Pulmonary artery endothelial cell (primary cell): Measurements from ENCODE around the gene MCF2L. TPM values are rescaled to one million over a fixed set of nuclear protein-coding genes. Genes with fewer than 3 reads are reported as not detected.
"Not testable (repeated sequence)": the region's sequence is repeated elsewhere in the genome, so short reads cannot be mapped to it uniquely, and the experiment has no call there.

ENCODE experiments used
- DNase-seq: peaks from one replicate; pipeline ENCODE4 v3.0.0-alpha.2; 2011; ENCODE audit warnings: low read depth, low spot score
- total RNA-seq: library from RNA; depleted of rRNA; stranded (reverse); fragments of >200 nt; gene quantifications from 2 replicates; pipeline ENCODE4 v1.2.3, GENCODE V29; 2014

MCF2L gene
- total RNA-seq, 1 donor from 2014 or later: under 0.01 TPM

DNA sequence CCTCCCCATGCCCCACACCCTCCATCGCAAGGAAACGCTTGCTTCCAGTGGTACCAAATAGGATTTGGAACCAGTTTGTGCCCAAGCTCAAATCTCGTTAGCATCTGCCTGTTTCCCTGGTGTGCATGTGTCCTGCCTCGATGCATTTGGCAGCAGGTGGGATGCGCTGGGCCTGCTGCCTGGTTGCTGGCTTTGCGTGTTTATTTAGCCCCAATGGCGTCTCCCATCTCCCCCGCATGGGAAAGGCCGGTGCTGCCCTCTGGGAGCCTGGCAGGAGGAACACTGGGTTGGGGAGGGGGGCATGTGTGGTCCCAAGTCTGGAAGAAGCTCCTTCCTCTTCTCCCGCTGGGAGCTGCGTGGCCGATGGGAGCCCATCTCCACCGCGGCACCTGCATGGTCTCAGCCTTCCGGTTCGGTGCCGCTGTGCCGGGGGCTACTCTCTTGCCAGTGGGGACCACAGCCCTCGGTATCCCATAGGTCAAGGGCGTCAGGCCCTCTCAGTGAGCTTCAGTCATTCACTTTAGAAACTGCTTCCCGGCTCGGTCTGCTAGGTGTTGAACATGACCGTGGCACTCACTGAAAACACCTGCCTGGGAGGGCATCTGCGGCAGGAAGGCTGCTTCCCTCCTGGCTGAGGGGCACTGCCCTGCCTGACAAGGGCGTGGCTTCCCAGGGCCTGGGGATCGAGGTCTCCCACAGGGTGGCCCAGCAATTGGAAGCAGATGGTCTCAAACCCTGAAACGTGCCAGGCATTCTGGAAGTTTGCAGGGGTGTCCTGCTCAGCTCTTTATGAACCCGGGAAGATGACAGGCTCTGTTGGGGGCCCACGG is 124.8 kb downstream of the MCF2L start:
- no peak for DNase-seq

DNA sequence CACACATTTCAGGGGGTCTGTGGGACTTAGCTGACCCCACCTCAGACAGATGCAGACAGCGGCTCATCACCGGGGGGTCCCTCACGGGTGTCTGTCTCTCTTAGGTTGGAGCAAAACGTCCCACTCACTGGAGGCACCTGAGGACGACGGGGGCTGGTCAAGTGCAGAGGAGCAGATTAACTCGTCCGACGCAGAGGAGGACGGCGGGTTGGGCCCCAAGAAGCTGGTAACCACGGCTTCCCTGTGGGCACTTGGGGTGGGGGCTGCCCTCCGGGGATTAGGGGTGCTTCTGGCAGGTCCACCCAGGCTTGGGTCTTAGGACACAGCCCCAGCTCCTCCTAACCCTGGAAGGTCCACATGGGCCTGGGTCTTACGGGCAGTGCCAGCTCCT is 125.4 kb downstream of the MCF2L start:
- DNase-seq: no peak

DNA sequence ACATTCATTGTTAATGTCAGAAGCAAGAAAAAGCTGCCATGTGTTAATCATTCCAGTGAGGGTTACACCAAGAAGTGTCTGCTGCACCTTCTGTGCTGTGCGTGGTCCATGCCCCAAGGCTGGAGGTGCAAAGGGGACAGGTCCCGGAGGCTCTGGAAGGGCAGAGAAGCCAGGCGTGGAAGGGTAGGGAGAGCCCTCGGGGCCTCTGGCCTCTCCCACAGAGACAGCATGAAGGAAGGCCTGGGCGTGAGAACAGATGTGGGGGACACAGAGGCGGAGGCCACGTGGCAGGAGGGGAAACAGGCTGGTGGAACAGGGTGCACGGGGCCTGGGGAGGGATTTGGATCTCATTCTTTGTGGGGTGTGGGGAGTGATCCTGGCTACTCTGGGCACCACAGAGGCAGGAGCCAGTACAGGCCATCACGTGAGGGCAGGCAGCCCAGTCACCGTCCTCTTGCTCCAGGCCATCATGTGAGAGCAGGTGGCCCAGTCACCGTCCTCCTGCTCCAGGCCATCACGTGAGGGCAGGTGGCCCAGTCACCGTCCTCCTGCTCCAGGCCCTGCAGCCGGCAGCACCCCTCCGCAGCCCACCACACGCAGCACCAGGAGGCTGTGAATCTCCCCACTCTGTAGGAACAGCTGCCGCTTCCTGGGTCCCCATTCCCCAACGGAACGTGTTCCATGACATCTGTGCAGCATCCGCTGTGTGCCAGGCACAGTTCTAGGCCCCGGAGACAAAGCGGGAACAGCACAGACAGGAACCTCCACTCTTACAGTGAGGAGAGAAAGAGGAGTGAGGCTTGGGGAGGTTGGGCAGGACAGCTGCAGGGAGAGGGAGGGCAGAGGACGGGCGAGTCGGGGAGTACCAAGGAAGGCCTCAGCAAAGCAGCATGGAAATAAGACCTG is 126.4 kb downstream of the MCF2L start:
- DNase-seq: no peak

DNA sequence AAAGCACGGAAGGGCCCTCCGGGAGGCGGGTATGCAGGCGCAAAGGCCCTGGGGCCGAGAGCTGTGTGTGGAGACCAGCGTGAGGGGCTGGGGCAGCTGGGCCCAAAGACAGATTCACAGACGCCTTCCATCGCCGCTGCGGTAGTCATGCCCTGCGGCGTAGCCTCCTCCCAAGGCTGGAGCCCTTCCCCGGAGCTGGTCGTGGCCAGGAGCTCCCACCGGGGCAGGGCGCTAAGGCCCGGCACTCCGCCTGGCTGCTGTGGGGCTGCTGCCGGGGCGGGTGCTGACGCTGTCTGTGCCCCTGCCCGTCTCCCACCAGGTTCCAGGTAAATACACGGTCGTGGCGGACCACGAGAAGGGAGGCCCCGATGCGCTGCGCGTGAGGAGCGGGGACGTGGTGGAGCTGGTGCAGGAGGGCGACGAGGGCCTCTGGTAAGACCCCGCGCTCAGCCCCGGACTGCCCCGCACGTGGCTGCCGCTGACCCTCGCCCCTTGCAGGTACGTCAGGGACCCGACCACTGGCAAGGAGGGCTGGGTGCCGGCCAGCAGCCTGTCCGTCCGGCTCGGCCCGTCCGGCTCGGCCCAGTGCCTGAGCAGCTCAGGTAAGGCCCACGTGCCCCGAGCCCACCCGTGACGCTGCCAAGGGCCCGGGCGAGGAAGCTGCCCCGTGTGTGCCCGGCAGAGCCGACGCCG is 127.2 kb downstream of the MCF2L start:
- DNase-seq: no peak

DNA sequence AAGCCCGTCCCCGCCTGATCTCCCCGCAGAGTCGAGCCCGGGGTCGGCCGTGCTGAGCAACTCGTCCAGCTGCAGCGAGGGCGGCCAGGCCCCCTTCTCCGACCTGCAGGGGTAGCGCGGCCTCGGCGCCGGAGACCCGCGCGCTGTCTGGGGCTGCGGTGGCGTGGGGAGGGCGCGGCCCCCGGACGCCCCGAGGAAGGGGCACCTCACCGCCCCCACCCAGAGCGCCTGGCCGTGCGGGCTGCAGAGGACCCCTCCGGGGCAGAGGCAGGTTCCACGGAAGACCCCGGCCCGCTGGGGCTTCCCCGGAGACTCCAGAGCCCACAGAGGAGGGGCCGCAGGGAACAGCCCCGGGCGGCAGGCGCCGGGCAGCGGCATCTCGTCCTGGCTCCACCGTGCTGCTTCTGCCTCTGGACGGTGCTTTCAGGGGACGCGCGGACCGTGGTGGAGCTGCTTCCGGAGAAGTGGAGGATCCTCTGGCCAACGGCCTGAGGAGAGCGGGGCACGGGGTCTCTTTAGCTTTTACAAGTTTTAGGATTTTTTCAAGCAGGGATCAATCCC is 127.8 kb downstream of the MCF2L start:
- no peak for DNase-seq

DNA sequence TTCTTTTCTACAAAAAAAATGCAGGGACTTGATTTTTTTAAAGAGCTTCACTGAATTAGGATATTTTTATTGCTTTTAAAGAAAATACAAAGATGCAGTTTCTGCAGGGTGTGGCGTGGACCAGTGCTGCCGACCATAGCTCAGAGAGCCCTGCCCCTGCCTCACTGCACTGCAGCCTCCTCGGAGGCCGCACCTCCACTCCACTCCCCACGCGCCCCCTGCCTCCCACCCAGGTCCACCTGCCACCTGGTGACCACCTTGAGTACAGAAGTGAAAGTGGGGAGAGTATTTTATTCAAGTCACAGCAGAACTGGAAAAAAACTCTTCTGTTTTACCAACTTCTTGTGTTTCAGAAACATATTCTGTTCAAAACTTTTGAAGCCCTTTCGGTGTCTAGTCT is 128.6 kb downstream of the MCF2L start:
- DNase-seq: no peak

DNA sequence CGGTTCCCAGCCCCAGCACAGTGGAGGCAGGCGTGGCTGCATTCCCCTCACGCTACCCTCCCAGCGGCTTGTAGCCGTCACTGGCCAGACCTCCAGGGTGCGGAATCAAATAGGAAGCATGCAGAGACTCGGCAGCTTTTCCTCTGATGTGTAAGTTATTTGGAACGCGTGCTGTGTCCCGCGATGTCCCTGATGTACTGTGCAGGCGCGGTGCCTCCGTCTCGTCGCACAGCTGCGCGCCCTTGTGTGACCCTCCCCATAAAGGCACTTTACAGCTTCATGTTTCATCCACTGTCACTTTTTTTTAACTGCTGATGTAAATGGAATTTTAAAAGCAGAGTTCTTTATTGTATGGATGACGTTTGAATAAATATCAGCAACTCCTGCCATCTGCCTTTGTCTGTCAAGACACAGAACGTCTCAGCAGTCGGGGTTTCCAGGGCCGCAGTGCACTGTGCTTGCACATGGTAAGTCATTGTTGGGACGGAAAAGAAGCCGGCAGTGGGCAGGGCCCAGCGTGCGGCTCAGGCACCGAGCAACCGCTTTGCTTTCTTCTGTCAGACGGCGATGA is 129.2 kb downstream of the MCF2L start:
- DNase-seq: no peak

DNA sequence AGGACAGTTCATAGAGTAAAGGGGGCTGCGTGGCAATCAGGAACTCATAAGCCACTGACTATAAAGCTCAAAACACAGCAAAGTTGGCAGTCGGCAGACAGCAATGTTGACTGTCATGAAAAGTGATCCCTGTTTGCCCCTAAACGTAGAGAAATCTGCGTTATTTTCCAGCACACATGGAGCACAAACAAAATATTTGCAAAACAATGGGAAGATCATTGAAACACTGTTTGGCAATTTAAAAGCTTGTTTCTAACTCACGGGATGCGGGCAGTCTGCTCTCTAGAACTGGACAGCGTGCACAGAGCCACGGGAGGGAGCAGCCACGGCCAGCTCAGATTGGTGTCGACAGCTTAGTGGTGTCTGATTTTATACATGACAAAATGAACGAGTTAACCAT is 130.1 kb downstream of the MCF2L start:
- DNase-seq: no peak

DNA sequence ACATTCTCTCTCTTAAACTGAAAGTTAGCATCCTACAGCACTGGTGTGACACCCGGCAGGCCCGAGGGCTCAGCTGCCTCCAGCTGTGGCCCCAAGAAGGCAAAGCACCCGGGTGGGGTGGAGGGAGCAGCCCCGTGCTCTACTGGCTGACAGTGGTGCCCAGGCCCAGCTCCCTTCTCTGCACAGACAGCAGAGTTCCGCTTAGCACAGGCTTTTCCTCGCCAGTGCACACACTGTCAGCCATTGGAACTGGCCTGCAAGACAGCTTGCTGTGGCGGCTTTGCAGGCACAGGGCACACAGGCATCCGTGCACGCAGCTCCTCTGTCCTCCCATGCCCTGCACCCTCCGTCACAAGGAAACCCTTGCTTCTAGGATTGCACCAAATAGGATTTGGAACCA is 133.3 kb downstream of the MCF2L start:
- DNase-seq: not testable (repeated sequence)

DNA sequence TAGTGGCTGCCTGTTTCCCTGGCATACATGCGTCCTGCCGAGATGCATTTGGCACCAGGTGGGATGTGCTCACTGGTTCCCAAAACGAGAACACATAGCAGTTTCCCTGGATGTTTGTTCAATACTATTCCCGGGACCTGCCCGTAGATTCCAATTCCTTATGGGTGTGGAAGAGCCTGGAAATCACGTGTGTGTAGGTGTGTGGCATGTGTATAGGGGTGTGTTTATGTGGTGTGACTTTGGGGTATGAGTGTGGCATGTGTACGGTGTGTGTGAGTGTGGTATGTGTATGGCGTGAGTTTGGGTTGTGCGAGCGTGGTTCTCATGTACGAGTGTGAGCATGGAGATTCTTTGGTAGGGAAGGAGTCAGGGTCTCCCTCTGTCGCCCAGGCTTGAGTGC is 133.7 kb downstream of the MCF2L start:
- DNase-seq: no peak

DNA sequence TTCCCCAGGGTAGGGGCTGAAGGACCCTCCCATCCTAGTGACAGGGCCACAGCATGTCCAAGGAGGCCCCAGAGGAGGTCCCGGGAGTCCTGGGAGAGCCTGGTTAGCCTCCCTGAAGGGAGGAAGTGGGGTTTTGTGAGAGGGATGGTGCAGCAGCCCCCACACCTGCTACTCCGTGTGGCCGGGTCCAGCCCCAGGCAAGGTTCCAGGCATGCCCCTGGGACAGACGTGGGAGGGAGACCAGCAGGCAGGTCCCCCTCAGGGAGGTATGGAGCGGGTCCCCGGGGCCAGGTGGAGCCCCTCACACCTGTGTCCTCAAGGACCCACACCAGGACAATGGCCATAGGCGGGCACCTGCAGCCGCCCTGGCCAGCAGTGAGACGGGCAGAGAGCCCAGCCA is 134.6 kb downstream of the MCF2L start:
- DNase-seq: no peak

DNA sequence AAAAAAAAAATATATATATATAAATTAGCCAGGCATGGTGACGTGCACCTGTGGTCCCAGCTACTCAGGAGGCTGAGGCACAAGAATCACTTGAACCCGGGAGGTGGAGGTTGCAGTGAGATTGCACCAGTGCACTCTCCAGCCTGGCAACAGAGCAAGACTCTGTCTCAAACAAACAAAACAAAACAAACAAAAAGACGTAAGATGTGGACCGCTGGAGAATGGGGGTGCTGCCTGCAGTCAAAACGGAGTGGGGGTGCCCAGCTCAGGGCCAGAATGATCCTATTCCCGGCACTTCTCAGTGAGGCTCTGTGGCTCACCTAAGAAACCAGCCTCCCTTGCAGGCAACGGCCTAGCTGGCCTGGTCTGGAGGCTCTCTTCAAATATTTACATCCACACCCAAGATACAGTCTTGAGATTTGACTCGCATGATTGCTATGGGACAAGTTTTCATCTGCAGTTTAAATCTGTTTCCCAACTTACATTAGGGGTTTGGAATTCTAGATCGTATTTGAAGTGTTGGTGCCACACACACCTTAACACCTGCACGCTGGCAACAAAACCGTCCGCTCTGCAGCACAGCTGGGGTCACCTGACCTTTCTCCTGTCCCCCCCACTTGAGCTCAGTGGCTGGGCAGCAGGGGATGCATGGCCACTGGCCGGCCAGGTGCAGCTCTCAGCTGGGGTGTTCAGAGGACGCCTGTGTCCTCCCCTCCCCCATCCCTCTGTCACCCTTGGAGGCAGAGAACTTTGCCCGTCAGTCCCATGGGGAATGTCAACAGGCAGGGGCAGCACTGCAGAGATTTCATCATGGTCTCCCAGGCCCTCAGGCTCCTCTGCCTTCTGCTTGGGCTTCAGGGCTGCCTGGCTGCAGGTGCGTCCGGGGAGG is 136.3 kb downstream of the MCF2L start, which contains the start of gene F7:
Gene F7, plus strand, starts transcription at position 760 of the 889 bp plus-strand sequence. Its CDS starts 51 bp downstream, at position 811.
- DNase-seq: no peak

DNA sequence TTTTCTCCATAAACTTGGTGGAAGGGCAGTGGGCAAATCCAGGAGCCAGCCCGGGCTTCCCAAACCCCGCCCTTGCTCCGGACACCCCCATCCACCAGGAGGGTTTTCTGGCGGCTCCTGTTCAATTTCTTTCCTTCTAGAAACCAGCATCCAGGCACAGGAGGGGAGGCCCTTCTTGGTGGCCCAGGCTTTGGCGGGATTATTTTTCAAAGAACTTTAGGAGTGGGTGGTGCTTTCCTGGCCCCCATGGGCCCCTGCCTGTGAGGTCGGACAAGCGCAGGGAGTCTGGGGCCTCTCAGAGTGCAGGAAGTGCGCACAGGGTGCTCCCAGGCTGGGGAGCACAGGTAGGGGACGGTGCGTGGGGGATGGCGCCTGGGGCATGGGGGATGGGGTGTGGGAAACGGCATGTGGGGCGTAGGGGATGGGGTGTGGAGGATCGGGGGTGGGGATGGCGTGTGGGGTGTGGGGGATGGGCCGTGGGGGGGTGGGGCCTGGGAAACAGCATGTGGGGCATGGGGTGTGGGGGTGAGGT is 137.0 kb downstream of the MCF2L start:
- no peak for DNase-seq

DNA sequence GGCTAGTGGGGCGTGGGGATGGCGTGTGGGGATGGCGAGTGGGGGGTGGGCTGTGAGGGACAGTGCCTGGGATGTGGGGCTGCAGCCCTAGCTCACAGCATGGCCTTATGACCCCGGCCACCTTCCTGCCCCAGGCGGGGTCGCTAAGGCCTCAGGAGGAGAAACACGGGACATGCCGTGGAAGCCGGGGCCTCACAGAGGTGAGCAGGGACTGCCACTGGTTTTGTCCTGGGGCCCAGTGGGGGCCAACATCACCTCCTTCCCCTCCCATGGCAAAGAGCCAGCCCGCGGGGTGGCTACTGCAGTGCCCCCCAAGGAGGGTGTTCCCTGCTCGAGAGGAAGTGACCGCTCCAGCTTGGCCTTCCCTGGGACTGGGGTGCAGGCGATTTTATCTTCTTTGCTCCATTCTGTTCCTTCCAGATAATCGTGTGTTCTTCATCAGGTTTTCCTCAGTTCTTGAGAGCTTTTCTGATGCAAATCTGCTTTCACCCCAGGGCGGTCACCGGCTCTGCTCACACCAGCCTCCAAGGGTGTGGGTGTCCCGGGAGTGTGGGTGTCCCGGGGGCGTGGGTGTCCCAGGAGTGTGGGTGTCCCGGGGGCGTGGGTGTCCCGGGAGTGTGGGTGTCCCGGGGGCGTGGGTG is 137.8 kb downstream of the MCF2L start:
- no peak for DNase-seq

DNA sequence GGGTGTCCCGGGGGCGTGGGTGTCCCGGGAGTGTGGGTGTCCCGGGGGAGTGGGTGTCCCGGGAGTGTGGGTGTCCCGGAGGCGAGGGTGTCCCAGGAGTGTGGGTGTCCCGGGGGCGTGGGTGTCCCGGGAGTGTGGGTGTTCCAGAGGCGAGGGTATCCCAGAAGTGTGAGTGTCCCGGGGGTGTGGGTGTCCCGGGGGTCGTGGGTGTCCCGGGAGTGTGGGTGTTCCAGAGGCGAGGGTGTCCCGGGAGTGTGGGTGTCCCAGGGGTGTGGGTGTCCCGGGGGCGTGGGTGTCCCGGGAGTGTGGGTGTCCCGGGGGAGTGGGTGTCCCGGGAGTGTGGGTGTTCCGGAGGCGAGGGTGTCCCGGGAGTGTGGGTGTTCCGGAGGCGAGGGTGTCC is 139.5 kb downstream of the MCF2L start:
- not testable (repeated sequence) for DNase-seq

DNA sequence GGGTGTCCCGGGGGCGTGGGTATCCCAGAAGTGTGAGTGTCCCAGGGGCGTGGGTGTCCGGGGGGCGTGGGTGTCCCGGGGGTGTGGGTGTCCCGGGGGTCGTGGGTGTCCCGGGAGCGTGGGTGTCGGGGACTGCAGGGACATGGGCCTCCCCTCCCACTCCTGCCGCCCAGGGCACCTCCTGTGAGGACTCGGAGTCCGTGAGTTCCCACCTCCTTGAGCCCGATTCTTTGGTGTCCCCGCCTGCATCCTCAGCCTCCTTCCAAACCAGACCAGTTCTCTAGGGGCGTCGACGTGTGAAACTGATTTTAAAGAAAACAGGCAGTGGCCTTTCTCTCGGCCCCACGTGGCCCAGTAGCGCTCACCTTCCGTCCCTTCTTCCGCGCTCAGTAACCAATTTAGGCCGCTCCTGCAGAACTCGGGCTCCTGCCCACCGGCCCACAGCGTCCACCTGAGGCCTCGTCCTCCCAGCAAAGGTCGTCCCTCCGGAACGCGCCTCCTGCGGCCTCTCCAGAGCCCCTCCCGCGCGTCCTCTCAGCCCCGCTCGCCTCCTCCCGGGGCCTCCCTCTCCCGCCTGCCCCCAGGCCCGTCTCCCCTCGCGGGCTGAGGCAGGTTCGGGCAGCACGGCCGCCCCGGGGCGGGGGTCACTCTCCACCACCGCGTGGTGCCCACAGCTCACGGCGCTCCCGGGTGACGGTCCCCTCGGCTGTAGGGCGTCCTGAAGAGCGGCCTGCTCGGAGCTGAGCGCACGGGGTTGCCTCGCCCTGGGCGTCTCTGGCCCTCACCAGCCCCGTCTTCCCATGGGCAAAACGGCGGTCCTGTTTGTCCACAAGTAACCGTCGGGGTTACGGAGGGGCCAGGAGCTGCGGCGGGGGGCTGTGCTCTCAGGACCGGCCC is 140.4 kb downstream of the MCF2L start:
- no peak for DNase-seq

DNA sequence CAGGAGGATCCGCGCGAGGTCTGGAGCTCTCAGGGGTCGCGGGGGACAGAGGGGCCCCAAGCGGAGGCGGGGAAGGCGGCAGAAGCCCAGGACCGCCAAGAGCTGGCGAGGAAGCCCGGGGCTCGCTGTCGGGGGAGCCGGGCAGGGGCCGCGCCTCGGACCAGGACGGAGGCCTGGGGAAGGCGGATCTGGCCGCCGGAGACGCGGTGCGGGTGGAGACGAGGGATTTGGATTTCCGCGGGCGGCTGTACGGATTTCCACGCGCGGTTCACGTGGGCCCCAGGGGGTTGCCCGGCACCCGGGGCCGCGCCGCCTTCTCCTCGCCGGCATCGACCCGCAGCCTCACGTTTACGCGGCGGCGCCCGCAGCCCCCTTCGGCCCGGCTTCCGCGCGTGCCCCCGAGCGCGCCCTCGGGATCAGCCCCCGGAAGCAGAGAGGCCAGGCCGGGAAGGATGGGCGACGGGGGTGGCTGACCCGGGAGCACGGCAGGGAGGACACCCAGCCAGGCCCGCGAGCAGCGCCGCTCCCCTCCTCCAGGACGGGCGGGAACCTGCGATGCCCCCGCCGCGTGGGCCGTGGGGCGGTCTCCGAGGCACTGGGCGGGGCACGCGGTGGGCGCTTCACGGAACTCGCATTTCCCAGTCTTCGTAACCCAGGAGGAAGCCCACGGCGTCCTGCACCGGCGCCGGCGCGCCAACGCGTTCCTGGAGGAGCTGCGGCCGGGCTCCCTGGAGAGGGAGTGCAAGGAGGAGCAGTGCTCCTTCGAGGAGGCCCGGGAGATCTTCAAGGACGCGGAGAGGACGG is 141.2 kb downstream of the MCF2L start:
- no peak for DNase-seq
